ENCODE measurements around the gene AGAP3.
"Not testable (repeated sequence)": the region's sequence is repeated elsewhere in the genome, so short reads cannot be mapped to it uniquely, and the experiment has no call there.

The AGAP3 gene

DNA sequence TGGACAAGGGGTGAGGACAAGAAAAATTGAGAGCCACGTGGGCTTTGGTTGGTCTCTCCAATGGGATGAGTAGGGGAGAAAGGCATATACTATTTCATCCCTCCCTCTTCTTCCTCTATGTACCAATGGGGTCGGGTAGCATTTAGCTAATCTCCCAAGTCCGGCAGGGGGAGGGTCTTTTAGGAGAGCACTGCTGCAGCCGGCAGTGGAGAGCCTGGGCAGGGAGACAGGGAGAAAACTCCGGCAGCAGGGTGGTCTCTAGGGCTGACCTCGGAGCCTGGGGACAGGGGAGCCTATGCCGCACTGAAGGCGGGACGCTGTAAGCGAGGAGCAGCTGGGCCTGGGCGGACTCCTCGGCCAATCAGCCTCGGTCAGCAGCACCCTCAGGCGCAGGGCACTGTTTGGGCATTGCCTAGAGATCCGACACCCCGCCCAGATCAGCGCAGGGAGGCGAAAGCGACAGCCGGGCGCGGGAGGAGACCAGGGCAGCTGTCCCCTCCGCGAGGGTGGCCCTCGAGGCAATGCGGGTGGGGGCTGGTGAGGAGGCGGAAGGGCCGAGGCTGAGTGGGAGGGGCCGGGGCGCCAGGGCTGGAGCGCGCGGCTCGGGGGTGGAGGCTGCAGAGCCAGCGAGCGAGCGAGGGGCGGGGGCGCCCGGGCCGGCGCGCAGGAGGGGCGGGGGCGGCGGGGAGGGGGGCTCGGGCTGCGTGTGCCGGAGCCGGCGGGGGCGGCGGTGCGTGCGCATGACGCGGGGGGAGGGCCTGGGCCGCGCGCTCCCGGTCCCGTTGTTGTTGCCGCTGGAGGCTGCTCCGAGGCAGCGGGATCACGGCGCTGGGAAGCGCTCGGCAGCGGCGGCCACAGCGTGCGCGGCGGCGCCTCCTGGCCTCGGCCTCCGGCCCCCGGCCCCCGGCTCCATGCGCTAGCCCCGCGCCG, at the start of gene AGAP3:
Gene AGAP3 (plus strand): TSS at position 785 of the 930 bp plus-strand sequence. CDS start 267 bp downstream, outside the sequence.
- no peak for DNase-seq

GRCh38 chr7:151038951-151039849, 47.1 kb upstream of the AGAP3 start:
- DNase-seq = no peak

DNA sequence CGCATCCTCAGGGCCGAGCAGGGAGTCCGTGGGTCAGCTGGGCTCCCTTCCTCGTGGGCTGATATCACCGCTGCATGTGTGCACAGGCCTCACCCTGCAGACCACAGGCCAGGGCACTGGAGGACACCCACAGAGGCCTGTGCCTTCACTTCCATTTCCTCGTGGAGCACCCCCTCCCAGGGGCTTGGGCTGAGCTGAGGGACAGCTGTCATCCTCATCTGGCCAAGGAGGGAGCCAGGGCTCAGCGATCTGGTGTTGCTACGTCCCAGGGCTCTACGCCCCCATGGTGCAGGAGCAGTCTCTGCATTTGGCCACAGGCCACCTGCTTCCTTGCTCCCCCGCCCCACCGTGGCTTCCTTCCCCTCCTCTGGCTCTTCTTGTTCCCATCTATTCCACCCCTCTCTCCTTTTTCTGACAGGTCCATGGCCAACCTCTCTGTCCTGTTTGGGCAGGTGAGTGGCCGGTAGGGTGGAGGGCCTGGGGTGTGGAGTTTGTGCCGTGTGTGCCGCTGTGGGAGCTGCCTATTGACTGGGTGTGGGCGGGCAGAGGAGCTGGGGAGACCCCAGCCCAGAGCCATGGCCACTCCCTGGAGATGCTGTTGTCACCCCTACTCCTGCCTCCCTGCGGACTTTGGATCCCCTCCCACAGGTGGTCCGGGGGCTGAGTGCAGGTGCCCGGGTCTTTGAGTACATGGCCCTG, 46.3 kb upstream of the AGAP3 start:
- DNase-seq = no peak

- no peak for DNase-seq
Observed at GRCh38 chr7:151040616-151041375, 45.5 kb upstream of the AGAP3 start.

GRCh38 chr7:151043449-151043848, 42.8 kb upstream of the AGAP3 start:
- not testable (repeated sequence) for DNase-seq

- DNase-seq = no peak
Observed at GRCh38 chr7:151043959-151044358, 42.3 kb upstream of the AGAP3 start.

GRCh38 chr7:151045262-151045661, 41.0 kb upstream of the AGAP3 start:
- DNase-seq = no peak

- no peak for DNase-seq
Observed at GRCh38 chr7:151045967-151046366, 40.3 kb upstream of the AGAP3 start.

DNA sequence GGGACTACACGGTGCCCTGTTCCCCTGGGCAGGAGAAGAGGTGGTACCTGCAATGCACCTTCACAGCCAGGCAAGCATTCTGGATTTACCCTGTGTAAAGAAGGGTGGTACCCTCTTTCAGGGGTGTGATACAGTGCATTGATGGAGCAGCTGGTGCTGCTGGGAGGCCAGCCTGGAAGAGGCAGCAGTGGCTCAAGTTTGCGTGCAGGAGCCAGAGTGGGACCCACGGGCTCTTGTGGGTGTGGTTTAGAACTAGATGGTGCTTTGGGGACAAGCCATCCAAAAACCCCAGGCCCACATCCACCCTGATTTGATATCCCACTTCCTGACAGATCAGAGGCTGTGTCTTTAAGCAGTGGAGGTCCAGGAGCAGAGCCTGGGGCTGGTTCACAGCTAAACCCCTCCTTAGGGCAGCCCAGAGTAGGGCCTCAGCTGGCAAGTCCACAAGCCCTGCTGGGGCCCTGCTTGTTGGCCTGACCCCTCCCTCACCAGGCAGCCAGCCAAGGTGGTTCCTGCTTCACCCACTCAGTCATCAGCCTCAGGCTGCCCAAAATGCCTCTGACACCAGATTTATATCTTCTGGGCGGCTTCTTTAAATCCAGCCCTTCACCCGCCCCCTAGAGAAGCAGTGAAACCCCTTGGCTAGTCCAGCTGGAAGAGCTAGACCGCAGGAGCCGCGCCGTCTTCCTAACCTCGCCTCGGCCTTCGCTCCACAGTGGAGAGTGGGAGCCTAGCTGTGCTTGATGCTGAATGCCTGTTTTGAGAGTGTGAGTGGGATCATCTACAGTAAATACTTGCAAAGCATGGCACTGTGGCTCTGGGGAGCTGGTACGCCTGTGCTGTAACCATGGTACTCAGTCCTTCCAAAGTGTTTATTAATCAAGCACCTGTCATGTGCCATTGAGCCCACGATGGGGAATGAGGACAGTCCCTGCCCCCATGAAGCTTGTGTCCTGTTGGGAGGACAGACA, 39.4 kb upstream of the AGAP3 start:
- no peak for DNase-seq

DNA sequence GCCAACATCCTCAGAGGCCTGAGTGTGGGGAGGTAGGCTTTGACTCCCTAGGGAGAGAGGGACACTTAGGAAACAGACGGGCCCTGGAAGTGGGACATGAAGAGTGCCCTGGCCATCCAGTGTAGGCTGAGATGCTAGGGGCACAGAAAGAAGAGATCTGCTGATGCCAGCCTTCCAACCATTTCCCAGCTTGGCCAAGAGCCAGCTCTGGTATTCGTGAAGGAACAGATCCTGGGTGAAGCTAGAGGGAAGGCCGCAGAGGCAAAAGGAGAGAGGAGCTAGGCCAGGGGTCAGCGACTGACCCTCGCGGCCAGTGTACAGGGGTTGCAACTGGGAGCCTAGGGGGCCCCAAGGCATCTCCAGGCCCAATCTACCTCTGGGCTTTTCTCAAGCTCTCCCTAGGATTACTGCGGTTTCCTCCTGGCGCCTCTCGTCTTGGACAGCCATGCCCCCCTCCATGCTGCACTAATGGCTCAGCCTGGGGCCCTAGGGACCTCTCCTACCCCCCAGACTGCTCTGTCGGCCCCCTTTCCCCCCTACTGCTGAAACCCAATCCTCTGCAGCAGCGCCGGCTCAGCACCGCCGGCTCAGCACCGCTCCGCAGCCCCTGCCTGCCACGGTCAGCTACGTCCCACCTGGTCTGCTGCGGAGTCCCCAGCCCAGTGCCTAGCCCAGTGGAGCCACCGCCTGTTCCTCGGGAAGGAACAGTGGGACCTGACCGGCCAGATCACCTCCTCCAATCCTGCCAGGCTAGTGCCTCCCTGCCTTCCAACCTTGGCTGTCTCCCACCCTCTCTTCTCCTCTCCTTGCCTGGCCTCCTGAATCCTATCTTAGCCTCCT, 38.1 kb upstream of the AGAP3 start, which contains the start of gene ASIC3:
Gene ASIC3 (plus strand): TSS at position 556 of the 840 bp plus-strand sequence. CDS start 355 bp downstream, outside the sequence.
- no peak for DNase-seq

DNA sequence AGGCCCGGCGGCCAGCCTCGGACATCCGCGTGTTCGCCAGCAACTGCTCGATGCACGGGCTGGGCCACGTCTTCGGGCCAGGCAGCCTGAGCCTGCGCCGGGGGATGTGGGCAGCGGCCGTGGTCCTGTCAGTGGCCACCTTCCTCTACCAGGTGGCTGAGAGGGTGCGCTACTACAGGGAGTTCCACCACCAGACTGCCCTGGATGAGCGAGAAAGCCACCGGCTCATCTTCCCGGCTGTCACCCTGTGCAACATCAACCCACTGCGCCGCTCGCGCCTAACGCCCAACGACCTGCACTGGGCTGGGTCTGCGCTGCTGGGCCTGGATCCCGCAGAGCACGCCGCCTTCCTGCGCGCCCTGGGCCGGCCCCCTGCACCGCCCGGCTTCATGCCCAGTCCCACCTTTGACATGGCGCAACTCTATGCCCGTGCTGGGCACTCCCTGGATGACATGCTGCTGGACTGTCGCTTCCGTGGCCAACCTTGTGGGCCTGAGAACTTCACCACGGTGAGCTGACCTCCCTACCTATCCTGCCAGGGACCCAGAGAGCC, 37.3 kb upstream of the AGAP3 start:
- no peak for DNase-seq

DNA sequence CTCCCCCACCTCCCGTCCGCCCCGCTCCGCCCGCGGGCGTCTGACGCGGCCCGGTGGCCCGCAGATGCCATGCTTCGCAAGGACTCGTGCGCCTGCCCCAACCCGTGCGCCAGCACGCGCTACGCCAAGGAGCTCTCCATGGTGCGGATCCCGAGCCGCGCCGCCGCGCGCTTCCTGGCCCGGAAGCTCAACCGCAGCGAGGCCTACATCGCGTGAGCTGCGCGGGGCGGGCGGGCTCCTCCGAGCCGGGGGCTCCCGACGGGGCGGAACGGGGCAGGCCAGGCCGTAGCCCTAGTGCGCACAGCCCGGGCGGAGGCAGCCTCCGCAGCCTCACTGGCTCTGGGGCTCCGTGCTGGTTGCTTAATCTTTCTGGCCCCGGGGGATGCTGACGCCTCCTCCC, 35.2 kb upstream of the AGAP3 start:
- DNase-seq = no peak

- DNase-seq = no peak
Observed at GRCh38 chr7:151053096-151053495, 33.2 kb upstream of the AGAP3 start.

- DNase-seq = no peak
Observed at GRCh38 chr7:151053751-151054150, 32.5 kb upstream of the AGAP3 start.

DNA sequence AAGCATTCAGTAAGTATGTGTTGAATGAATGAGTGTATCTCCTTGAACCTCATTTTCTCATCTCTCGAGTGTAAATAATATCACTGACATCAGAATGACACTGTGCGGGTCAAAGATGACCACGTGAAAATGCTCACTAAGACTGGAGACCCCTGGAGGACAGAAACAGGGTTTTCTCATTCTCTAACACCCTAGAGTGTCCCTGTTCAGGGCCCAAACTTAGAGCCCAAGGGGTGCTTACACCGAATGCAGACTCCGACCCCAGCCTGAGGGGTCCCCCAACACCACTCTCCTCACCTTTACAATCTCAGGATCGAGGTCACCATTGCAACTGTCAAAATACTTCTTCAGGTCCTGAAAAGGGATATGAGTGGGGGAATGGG, 30.0 kb upstream of the AGAP3 start:
- DNase-seq = no peak

DNA sequence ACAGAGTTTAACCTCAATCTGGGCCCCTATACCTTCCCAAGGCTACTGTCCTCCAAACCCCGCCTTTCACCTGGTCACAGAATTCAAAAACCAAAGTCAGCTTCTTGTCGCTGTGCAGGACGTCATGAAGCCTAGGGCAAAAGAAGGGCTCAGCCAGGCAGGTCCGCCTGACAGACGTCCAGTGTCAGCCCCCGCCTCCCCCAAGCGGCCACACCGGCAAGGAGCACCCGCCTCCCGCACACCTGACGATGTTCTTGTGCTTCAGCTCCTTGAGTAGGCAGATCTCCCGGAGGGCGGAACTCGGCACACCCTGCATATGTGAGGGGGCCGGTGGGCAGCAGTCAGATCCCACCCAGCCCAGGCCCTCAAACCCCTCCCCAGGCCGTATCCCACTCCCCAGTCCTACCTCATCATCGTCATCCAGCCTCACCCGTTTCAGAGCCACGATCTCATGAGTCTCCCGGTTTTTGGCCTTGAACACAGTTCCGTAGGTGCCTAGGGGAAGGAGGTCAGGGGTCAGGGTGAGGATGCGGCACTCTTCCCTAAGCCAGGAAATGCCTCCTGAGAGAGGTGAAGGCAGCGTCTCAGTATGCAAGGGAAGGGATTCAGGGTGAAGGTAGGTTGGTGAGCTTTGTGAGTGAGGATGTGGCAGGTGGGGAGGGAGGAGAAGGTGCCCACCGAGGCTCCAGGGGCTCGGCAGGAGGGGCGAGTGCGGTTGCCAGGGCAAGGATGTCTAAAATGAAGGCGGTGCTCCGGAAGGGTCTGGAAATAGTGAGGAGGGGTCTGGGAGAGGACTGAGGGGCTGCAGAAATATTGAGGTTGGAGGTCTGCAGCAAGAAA, 29.4 kb upstream of the AGAP3 start:
- DNase-seq = no peak

DNA sequence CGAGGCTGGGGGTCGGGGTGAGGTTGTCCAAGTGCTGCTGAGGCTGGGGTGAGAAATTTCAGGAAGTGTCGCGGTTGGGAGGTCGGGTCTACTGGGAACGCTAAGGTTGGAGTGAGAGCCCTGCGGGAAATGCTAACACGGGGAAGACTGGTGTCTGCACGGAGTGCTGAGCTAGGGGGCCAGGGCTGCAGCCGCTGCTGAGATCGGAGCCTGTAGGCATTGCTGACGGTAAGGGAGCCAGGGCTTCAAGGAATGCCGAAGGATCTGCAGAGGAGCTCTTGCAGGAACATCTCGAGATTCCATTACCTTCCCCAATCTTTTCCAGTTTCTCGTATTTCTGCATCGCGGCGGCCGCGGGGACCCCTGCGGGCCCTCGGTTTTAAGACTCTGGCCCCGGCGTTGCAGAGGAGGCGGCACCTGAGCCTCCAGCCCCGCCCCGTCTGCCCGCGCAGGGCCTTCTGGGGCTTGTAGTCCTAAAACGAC, 28.7 kb upstream of the AGAP3 start, which contains the start of gene CDK5:
Gene CDK5 (minus strand): TSS at position 392 of the 483 bp plus-strand sequence. CDS start 49 bp downstream, at position 343.
- no peak for DNase-seq

Measured in NCI-H2081 treated with DMSO at 0.1 percent for 48 hours (cell line).